ENCODE data around the gene UTF1.

- TF ChIP-seq POLR2A (IDR thresholded peaks at IDR 0.05; ENCODE audit: low read length) (no peak), GATA1 (IDR thresholded peaks at IDR 0.05; ENCODE audit: low read depth, low read length) (no peak)
Measured at GRCh38 chr10:133201151-133201947, 28.7 kb upstream of the UTF1 start.

All from erythroblast (primary cell).